Sigmoid colon (tissue), 7 donors: ENCODE measurements around the gene DEPDC4. TPM values are rescaled to one million over a fixed set of nuclear protein-coding genes. Genes with fewer than 3 reads are reported as not detected.

ENCODE experiments used
- DNase-seq: peaks from one replicate; pipeline ENCODE4 v3.0.0-alpha.2; 2019
- H3K27ac ChIP-seq, 4 donors: fragments of 200-600 bp; sonication (generic); one replicate each; pipeline ENCODE4 v1.5.1; 2016 to 2019; ENCODE audit warnings: mild to moderate bottlenecking in 1 of 4
- H3K27me3 ChIP-seq, 3 donors: fragments of 200-600 bp; sonication (generic); one replicate each; pipeline ENCODE4 v1.5.1; 2019; ENCODE audit warnings: mild to moderate bottlenecking in 1 of 3
- H3K36me3 ChIP-seq, 4 donors: fragments of 200-600 bp; sonication (generic); one replicate each; pipeline ENCODE4 v1.5.1; 2016 to 2019
- H3K4me1 ChIP-seq, 4 donors: fragments of 200-600 bp; sonication (generic); one replicate each; pipeline ENCODE4 v1.5.1; 2017 to 2019
- H3K4me3 ChIP-seq, 4 donors: fragments of 200-600 bp; sonication (generic); one replicate each; pipeline ENCODE4 v1.5.1; 2017 to 2019; ENCODE audit warnings: mild to moderate bottlenecking in 2 of 4, moderate library complexity in 1 of 4
- H3K9me3 ChIP-seq, 4 donors: fragments of 200-600 bp in 3 of 4; sonication (generic) in 3 of 4; one replicate each; pipeline versions ENCODE4 v1.5.1 to v1.6.1; 2013 to 2019
- EP300 ChIP-seq, 4 donors: sonication (generic); formaldehyde crosslinking; IDR thresholded peaks; one replicate each; pipeline ENCODE4 v1.6.1; 2017; ENCODE audit warnings: antibody characterized with exemption in 4 of 4
- POLR2A ChIP-seq, 2 donors: fragments of 450-650 bp; IDR thresholded peaks; one replicate each; pipeline ENCODE4 v1.6.1; 2016; ENCODE audit warnings: antibody characterized with exemption in 2 of 2, mild to moderate bottlenecking in 2 of 2, moderate library complexity in 2 of 2
- POLR2AphosphoS5 ChIP-seq, 4 donors: sonication (generic); formaldehyde crosslinking; IDR thresholded peaks; one replicate each; pipeline ENCODE4 v1.6.1; 2017; ENCODE audit warnings: antibody characterized with exemption in 4 of 4
- whole genome bisulfite sequencing, 2 donors: extraction: QIAGEN DNeasy Blood & Tissue Kit; methylation state at CpG; one replicate each; pipeline ENCODE4 v1.1.7; 2013; 5-methylcytosine and 5-hydroxymethylcytosine counted together
- intact Hi-C: fragments of 100-400 bp; cut with DNase I; formaldehyde crosslinking; loops from one replicate; pipeline ENCODE4 v1.15.1; 2023
- polyA plus RNA-seq, 3 donors: library from polyadenylated mRNA; stranded (reverse); fragments of 200-250 nt; gene quantifications; one replicate each; pipeline ENCODE4 v1.2.3, GENCODE V29; 2013
- total RNA-seq, 4 donors: library from RNA; depleted of rRNA; stranded (reverse); fragments of >200 nt; gene quantifications; one replicate each; pipeline ENCODE4 v1.1.0, GENCODE V29; 2016
- TF ChIP-seq, protein P1 (sequence below), 4 experiments: fragments of 450-650 bp in 3 of 4; fragments of 200-600 bp in 1 of 4; IDR thresholded peaks; one replicate each; pipeline ENCODE4 v1.5.1; 2016 to 2019; ENCODE audit warnings: antibody characterized with exemption in 4 of 4, mild to moderate bottlenecking in 3 of 4, moderate library complexity in 2 of 4
- donor health status: healthy with polysubstance abuse.
- donor health status: Bipolar disorder and iron deficiency.
- donor health status: healthy.

Gene DEPDC4
- total and polyA plus RNA-seq, 7 donors: 0.60 to 1.2 (median 0.95) TPM; not detected in 3

DNA sequence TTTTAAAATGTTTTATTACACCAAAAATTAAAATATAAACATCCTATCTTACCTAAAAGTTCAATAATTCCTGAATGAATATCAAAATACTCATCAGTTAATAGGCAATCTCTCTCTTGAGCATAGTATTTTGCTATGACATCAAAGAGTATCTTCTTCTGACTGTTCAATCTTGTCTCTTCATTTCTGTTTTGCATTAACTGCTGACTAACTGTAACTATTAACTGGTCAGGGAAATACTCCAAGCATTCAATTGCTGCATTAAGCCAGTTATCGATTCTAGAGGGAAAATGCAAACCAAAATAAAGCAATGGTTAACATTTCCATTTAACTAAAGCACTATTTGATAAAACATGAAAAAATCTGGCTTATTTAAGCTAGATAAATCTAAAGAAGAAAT is 13.4 kb downstream of the DEPDC4 start:
- DNase-seq: no peak
- Histone ChIP-seq H3K9me3 (no peaks in the 10 kb centered on the region), H3K4me1 (no peaks in the 10 kb centered on the region), H3K36me3 (no peaks in the 10 kb centered on the region), H3K4me3 (no peak overlapping the region), H3K27ac (no peak overlapping the region), H3K27me3 (no peaks in the 10 kb centered on the region)
- WGBS, 2 donors: 95 to 98% methylated on average over 1 of the region's 1 CpG
- no peak for TF ChIP-seq POLR2AphosphoS5 (IDR thresholded peaks at IDR 0.05)
- TF ChIP-seq, protein P1, sequence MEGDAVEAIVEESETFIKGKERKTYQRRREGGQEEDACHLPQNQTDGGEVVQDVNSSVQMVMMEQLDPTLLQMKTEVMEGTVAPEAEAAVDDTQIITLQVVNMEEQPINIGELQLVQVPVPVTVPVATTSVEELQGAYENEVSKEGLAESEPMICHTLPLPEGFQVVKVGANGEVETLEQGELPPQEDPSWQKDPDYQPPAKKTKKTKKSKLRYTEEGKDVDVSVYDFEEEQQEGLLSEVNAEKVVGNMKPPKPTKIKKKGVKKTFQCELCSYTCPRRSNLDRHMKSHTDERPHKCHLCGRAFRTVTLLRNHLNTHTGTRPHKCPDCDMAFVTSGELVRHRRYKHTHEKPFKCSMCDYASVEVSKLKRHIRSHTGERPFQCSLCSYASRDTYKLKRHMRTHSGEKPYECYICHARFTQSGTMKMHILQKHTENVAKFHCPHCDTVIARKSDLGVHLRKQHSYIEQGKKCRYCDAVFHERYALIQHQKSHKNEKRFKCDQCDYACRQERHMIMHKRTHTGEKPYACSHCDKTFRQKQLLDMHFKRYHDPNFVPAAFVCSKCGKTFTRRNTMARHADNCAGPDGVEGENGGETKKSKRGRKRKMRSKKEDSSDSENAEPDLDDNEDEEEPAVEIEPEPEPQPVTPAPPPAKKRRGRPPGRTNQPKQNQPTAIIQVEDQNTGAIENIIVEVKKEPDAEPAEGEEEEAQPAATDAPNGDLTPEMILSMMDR (IDR thresholded peaks at IDR 0.05): no peak
- TF ChIP-seq POLR2A (IDR thresholded peaks at IDR 0.05): no peak
- TF ChIP-seq EP300 (IDR thresholded peaks at IDR 0.05): no peak
- intact Hi-C loops: no loop called here

DNA sequence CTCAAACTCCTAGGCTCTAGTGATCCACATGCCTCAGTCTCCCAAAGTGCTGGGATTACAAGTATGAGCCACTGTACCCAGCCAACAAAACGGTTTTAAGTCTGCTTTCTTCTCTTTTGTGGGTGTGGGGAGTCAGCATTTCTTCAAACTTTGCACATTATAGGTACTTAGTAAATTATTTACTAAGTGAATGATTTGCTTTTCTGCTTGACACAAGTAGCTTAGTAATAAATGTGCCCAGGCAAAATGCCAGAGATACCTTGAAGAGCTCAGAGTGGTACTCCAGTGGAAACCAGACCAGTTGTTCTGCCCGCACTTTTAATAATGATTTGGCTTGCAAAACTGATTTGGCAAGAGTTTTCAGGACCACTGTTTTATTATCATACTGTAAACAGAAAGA is 15.0 kb downstream of the DEPDC4 start:
- WGBS, 2 donors: 13 to 72% methylated on average over 2 of the region's 2 CpGs
- TF ChIP-seq, protein P1 (IDR thresholded peaks at IDR 0.05): no peak
- TF ChIP-seq POLR2AphosphoS5 (IDR thresholded peaks at IDR 0.05): no peak
- no peak for TF ChIP-seq EP300 (IDR thresholded peaks at IDR 0.05)
- TF ChIP-seq POLR2A (IDR thresholded peaks at IDR 0.05): no peak
- no peak overlapping the region for H3K27ac ChIP-seq
- H3K27me3 ChIP-seq: no peaks in the 10 kb centered on the region
- H3K36me3 ChIP-seq: no peaks in the 10 kb centered on the region
- H3K4me3 ChIP-seq: no peak overlapping the region
- intact Hi-C loops: no loop called here
- DNase-seq: no peak
- H3K9me3 ChIP-seq: no peaks in the 10 kb centered on the region
- H3K4me1 ChIP-seq: no peaks in the 10 kb centered on the region

DNA sequence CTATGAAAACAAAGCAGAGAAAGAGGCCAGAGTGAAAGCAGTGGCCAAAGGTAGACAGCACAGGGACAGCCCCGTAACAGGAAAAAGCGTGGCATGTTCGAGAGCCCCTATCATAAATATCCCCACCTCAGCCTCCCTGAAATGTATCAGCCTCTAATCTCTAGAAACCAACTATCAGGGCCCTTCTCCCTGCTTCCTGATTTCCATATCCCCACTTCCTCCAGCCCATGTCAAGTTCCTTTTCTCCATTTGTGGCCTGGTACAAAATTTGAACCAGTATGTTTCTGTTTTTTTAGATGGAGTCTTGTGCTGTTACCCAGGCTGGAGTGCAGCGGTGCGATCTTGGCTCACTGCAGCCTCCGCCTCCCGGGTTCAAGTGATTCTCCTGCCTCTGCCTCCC is 16.9 kb downstream of the DEPDC4 start:
- Histone ChIP-seq H3K36me3 (no peaks in the 10 kb centered on the region), H3K4me3 (no peak overlapping the region), H3K27me3 (no peaks in the 10 kb centered on the region), H3K9me3 (no peaks in the 10 kb centered on the region), H3K27ac (no peak overlapping the region), H3K4me1 (no peaks in the 10 kb centered on the region)
- intact Hi-C loops: no loop called here
- no peak for DNase-seq
- TF ChIP-seq POLR2A (IDR thresholded peaks at IDR 0.05) (no peak), EP300 (IDR thresholded peaks at IDR 0.05) (no peak), POLR2AphosphoS5 (IDR thresholded peaks at IDR 0.05) (no peak)
- TF ChIP-seq, protein P1 (IDR thresholded peaks at IDR 0.05): no peak
- WGBS, 2 donors: 84 to 86% methylated on average over 7 of the region's 7 CpGs

DNA sequence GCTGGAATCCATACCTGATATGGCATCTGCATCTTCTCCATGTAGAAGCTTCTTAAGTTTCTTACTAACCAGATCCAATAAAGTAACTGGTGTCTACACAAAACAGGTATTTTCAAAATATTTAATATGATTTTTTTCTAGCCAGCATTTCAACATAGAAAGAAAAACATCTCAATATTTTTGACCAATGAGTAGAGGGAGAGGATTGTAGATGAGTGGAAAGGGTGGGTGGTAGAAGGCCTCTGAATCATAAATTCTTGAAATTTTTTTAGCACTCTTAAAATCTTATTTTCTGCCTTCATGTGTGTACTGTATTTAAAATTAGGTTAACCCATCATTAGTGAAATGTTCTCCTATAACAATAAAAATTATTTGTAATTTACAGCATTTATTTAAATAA is 18.0 kb downstream of the DEPDC4 start:
- H3K36me3 ChIP-seq: no peaks in the 10 kb centered on the region
- no peak overlapping the region for H3K4me3 ChIP-seq
- H3K27me3 ChIP-seq: no peaks in the 10 kb centered on the region
- H3K4me1 ChIP-seq: no peaks in the 10 kb centered on the region
- no peak overlapping the region for H3K27ac ChIP-seq
- intact Hi-C loops: no loop called here
- no peaks in the 10 kb centered on the region for H3K9me3 ChIP-seq
- no peak for DNase-seq
- no peak for TF ChIP-seq EP300 (IDR thresholded peaks at IDR 0.05)

DNA sequence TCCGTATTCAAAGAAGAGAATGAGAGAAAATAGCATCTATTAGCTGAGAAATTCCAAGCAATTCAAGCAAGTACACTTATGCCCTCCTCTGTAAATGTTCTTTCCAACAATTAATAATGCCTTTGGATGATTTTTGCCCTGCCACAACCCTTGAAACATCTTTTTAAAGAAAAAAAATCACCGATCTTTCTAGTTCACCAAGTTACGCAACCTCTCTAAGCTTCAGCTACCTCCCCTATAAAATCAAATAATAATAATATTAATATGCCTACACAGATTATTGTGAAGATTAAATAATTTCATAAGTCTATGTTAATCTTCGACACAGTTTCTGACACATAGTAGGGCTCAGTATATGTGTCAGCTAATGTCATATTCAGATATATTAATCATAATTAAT is 19.1 kb downstream of the DEPDC4 start:
- intact Hi-C loops: no loop called here
- no peak overlapping the region for H3K27ac ChIP-seq
- 95 to 97% methylated on average over 4 of the region's 4 CpGs for WGBS, 2 donors
- H3K36me3 ChIP-seq: no peaks in the 10 kb centered on the region
- H3K9me3 ChIP-seq: no peaks in the 10 kb centered on the region
- H3K4me1 ChIP-seq: no peaks in the 10 kb centered on the region
- TF ChIP-seq, protein P1 (IDR thresholded peaks at IDR 0.05): no peak
- TF ChIP-seq POLR2A (IDR thresholded peaks at IDR 0.05): no peak
- no peak for TF ChIP-seq POLR2AphosphoS5 (IDR thresholded peaks at IDR 0.05)
- no peak for TF ChIP-seq EP300 (IDR thresholded peaks at IDR 0.05)
- no peaks in the 10 kb centered on the region for H3K27me3 ChIP-seq
- no peak overlapping the region for H3K4me3 ChIP-seq
- no peak for DNase-seq
